H1 (cell line): ENCODE data around the gene ASCC1. TPM values are rescaled to one million over a fixed set of nuclear protein-coding genes. Genes with fewer than 3 reads are reported as not detected.

Source experiments
- CTCF ChIA-PET: fragments of 300-600 bp; sonication (Branson Sonifier 250); formaldehyde crosslinking; loops from one replicate; lab custom pipeline; 2021; ENCODE audit not compliant: partially characterized antibody; lab: Charles Lee
- POLR2A ChIA-PET: fragments of 300-600 bp; sonication (Branson Sonifier 250); formaldehyde crosslinking; loops from one replicate; lab custom pipeline; 2021; ENCODE audit warnings: inconsistent platforms; ENCODE audit not compliant: partially characterized antibody; lab: Charles Lee
- DNase-seq, 2 experiments: peaks; one replicate each; pipeline versions ENCODE4 v3.0.0 to v3.0.0-alpha.2; 2010 to 2022; ENCODE audit warnings: low spot score in 2 of 2, low read depth in 1 of 2, mixed read lengths in 1 of 2
- FAIRE-seq: peaks from 2 replicates; lab custom pipeline; 2011; peaks lifted over from hg19 to GRCh38; lab: Jason Lieb, UNC
- H2AFZ ChIP-seq: 2 replicates; pipeline ENCODE4 v1.8.1; 2012; ENCODE audit warnings: low read length, inconsistent platforms
- H2AK5ac ChIP-seq: 2 replicates; pipeline ENCODE4 v1.6.1; 2013; ENCODE audit warnings: low read depth, low read length
- H2BK120ac ChIP-seq: replicated peaks from 2 replicates; pipeline ENCODE3; 2013; ENCODE audit warnings: low read depth, low read length, inconsistent platforms
- H2BK12ac ChIP-seq: 2 replicates; pipeline ENCODE4 v1.6.1; 2013; ENCODE audit warnings: low read depth, low read length
- H2BK15ac ChIP-seq: 2 replicates; pipeline ENCODE4 v1.6.1; 2013; ENCODE audit warnings: low read length
- H2BK20ac ChIP-seq: 2 replicates; pipeline ENCODE4 v1.6.1; 2013; ENCODE audit warnings: low read length
- H2BK5ac ChIP-seq: 2 replicates; pipeline ENCODE4 v1.6.1; 2013; ENCODE audit warnings: low read depth, low read length
- H3K14ac ChIP-seq: 2 replicates; pipeline ENCODE4 v1.6.1; 2013; ENCODE audit warnings: inconsistent platforms; ENCODE audit not compliant: insufficient read length
- H3K18ac ChIP-seq: 2 replicates; pipeline ENCODE4 v1.6.1; 2013; ENCODE audit warnings: low read length; ENCODE audit errors: extremely low read depth
- H3K23ac ChIP-seq: 2 replicates; pipeline ENCODE4 v1.6.1; 2013; ENCODE audit warnings: inconsistent platforms; ENCODE audit not compliant: insufficient read length
- H3K23me2 ChIP-seq: 2 replicates; pipeline ENCODE4 v1.6.1; 2013; ENCODE audit warnings: low read depth, low read length
- H3K27ac ChIP-seq: 2 replicates; pipeline ENCODE4 v1.6.1; 2011; ENCODE audit warnings: low read depth, low read length, inconsistent platforms
- H3K27me3 ChIP-seq, 4 experiments: replicated peaks in 1 of 4; 1 replicate in 1 of 4; 2 replicates in 3 of 4; pipeline versions ENCODE4 v1.6.1 to v1.8.1; 2011 to 2013; ENCODE audit warnings: low read length in 3 of 4, mild to moderate bottlenecking in 3 of 4, inconsistent platforms in 2 of 4, mixed read lengths in 2 of 4, moderate library complexity in 1 of 4; ENCODE audit not compliant: control insufficient read depth in 3 of 4, insufficient read depth in 3 of 4; ENCODE audit errors: extremely low read depth in 1 of 4
- H3K36me3 ChIP-seq, 4 experiments: 2 replicates each; pipeline versions ENCODE4 v1.6.1 to v1.8.1; 2011 to 2013; ENCODE audit warnings: mild to moderate bottlenecking in 4 of 4, low read length in 3 of 4, moderate library complexity in 2 of 4, control low read depth in 1 of 4, inconsistent platforms in 1 of 4; ENCODE audit not compliant: insufficient read depth in 4 of 4, control insufficient read depth in 2 of 4
- H3K4ac ChIP-seq: replicated peaks from 2 replicates; pipeline ENCODE3; 2013; ENCODE audit warnings: low read length, low read depth, mixed read lengths, inconsistent platforms; ENCODE audit not compliant: insufficient read length
- H3K4me1 ChIP-seq, 4 experiments: replicated peaks in 1 of 4; 1 replicate in 1 of 4; 2 replicates in 3 of 4; pipeline versions ENCODE4 v1.6.1 to v1.8.1; 2011 to 2013; ENCODE audit warnings: low read length in 3 of 4, inconsistent platforms in 2 of 4, mixed read lengths in 1 of 4; ENCODE audit not compliant: insufficient read depth in 4 of 4, control insufficient read depth in 3 of 4
- H3K4me2 ChIP-seq, 2 experiments: 2 replicates each; pipeline versions ENCODE4 v1.6.1 to v1.8.1; 2011 to 2013; ENCODE audit warnings: low read depth in 2 of 2, low read length in 2 of 2, control low read depth in 1 of 2, inconsistent platforms in 1 of 2, mild to moderate bottlenecking in 1 of 2; ENCODE audit not compliant: insufficient read depth in 1 of 2
- H3K4me3 ChIP-seq, 4 experiments: fragments of 200-600, 300-600 bp in 1 of 4; sonication (generic), shearing (Covaris generic), sonication (Bioruptor Twin) in 1 of 4; 2 replicates each; pipeline versions ENCODE4 v1.5.1 to v1.8.1; 2011 to 2016; ENCODE audit warnings: low read length in 4 of 4, low read depth in 3 of 4, control low read depth in 2 of 4, inconsistent platforms in 2 of 4, mild to moderate bottlenecking in 2 of 4, mixed read lengths in 1 of 4, moderate library complexity in 1 of 4; ENCODE audit not compliant: insufficient read depth in 2 of 4; ENCODE audit errors: extremely low read depth in 1 of 4
- H3K56ac ChIP-seq: replicated peaks from 2 replicates; pipeline ENCODE3; 2013; ENCODE audit warnings: low read depth, mild to moderate bottlenecking, mixed read lengths, low read length, inconsistent platforms; ENCODE audit not compliant: insufficient read length
- H3K79me1 ChIP-seq: 2 replicates; pipeline ENCODE4 v1.6.1; 2013; ENCODE audit warnings: low read depth, low read length, control low read depth
- H3K79me2 ChIP-seq, 2 experiments: 2 replicates each; pipeline versions ENCODE4 v1.6.1 to v1.8.1; 2012 to 2013; ENCODE audit warnings: low read length in 2 of 2, mild to moderate bottlenecking in 2 of 2, inconsistent platforms in 1 of 2; ENCODE audit not compliant: insufficient read depth in 2 of 2, control insufficient read depth in 1 of 2
- H3K9ac ChIP-seq, 4 experiments: replicated peaks in 1 of 4; 1 replicate in 1 of 4; 2 replicates in 3 of 4; pipeline versions ENCODE4 v1.6.1 to v1.8.1; 2011 to 2013; ENCODE audit warnings: low read depth in 3 of 4, low read length in 3 of 4, control low read depth in 2 of 4, mild to moderate bottlenecking in 2 of 4, moderate library complexity in 2 of 4, inconsistent platforms in 1 of 4; ENCODE audit errors: extremely low read depth in 1 of 4
- H3K9me3 ChIP-seq, 2 experiments: 2 replicates each; pipeline versions ENCODE4 v1.6.1 to v1.8.1; 2012 to 2013; ENCODE audit warnings: mild to moderate bottlenecking in 2 of 2, moderate library complexity in 2 of 2, control low read depth in 1 of 2, inconsistent platforms in 1 of 2, low read depth in 1 of 2, low read length in 1 of 2, mixed read lengths in 1 of 2; ENCODE audit not compliant: insufficient read depth in 2 of 2
- H4K20me1 ChIP-seq, 2 experiments: replicated peaks in 1 of 2; 2 replicates each; pipeline versions ENCODE3 to v1.8.1; 2011 to 2013; ENCODE audit warnings: inconsistent platforms in 2 of 2, low read length in 2 of 2, mild to moderate bottlenecking in 1 of 2; ENCODE audit not compliant: insufficient read depth in 2 of 2, control insufficient read depth in 1 of 2
- H4K5ac ChIP-seq: 2 replicates; pipeline ENCODE4 v1.6.1; 2013; ENCODE audit warnings: low read length, low read depth, mixed read lengths, inconsistent platforms; ENCODE audit not compliant: insufficient read length
- H4K8ac ChIP-seq: 2 replicates; pipeline ENCODE4 v1.8.0; 2013; ENCODE audit warnings: mild to moderate bottlenecking, moderate library complexity, low read length, inconsistent platforms; ENCODE audit not compliant: insufficient read depth; ENCODE audit errors: extremely low read depth
- H4K91ac ChIP-seq: replicated peaks from 2 replicates; pipeline ENCODE3; 2013; ENCODE audit warnings: low read length, mixed read lengths, inconsistent platforms; ENCODE audit not compliant: insufficient read length
- BACH1 ChIP-seq: IDR thresholded peaks from 2 replicates; pipeline ENCODE4 v1.6.1; 2012; ENCODE audit warnings: low read length, improper control_type of control experiment
- CBX5 ChIP-seq: fragments of 300-800, 300-1000 bp; sonication (generic); IDR thresholded peaks from 2 replicates; pipeline ENCODE4 v1.7.1; 2016; ENCODE audit warnings: antibody characterized with exemption, low read length, low read depth
- CHD1 ChIP-seq: IDR thresholded peaks from 2 replicates; pipeline ENCODE4 v1.6.1; 2012; ENCODE audit warnings: low read depth, low read length, improper control_type of control experiment
- CHD2 ChIP-seq: IDR thresholded peaks from 2 replicates; pipeline ENCODE4 v1.6.1; 2012; ENCODE audit warnings: low read length, improper control_type of control experiment
- EZH2 ChIP-seq: fragments of 200-600 bp; sonication (generic); IDR thresholded peaks from 2 replicates; pipeline ENCODE4 v1.7.1; 2012; ENCODE audit warnings: low read depth, mild to moderate bottlenecking, moderate library complexity, low read length, inconsistent platforms; ENCODE audit not compliant: severe bottlenecking
- NRF1 ChIP-seq: IDR thresholded peaks from 2 replicates; pipeline ENCODE4 v1.6.1; 2011; ENCODE audit warnings: mild to moderate bottlenecking, low read depth, low read length, improper control_type of control experiment
- RNF2 ChIP-seq: fragments of 200-900, 300-1000 bp; sonication (generic); IDR thresholded peaks from 2 replicates; pipeline ENCODE4 v1.7.1; 2016; ENCODE audit warnings: borderline replicate concordance, low read depth, mild to moderate bottlenecking, antibody characterized with exemption, low read length; ENCODE audit not compliant: poor library complexity, severe bottlenecking; ENCODE audit errors: missing control alignments
- SIN3A ChIP-seq, 2 experiments: IDR thresholded peaks in 1 of 2; conservative IDR thresholded peaks in 1 of 2; 2 replicates each; pipeline ENCODE4 v1.6.1; 2011 to 2012; ENCODE audit warnings: low read length in 2 of 2, improper control_type of control experiment in 1 of 2, low read depth in 1 of 2, mild to moderate bottlenecking in 1 of 2
- SP1 ChIP-seq: IDR thresholded peaks from 2 replicates; pipeline ENCODE4 v1.6.1; 2011; ENCODE audit warnings: low read depth, low read length
- TAF7 ChIP-seq: optimal IDR thresholded peaks from 2 replicates; pipeline ENCODE3; 2011; ENCODE audit warnings: low read depth, mild to moderate bottlenecking, inconsistent platforms, low read length, moderate library complexity, borderline replicate concordance
- TEAD4 ChIP-seq: IDR thresholded peaks from 2 replicates; pipeline ENCODE4 v1.6.1; 2012; ENCODE audit warnings: low read depth, low read length, inconsistent platforms, mixed read lengths
- ZNF274 ChIP-seq: IDR thresholded peaks from 2 replicates; pipeline ENCODE4 v1.7.0; 2012; ENCODE audit warnings: low read length, borderline replicate concordance; ENCODE audit errors: extremely low read depth
- WGBS, 2 experiments: shearing (Covaris generic) in 1 of 2; methylation state at CpG; one replicate each; pipeline versions ENCODE4 v1.1.6 to v1.1.7; 2013 to 2015; ENCODE audit warnings: low lambda C conversion rate in 2 of 2, mixed read lengths in 2 of 2, inconsistent platforms in 1 of 2, low coverage in 1 of 2, missing lambda C conversion rate in 1 of 2; ENCODE audit not compliant: insufficient replicate concordance in 2 of 2, insufficient coverage in 1 of 2, insufficient read length in 1 of 2; ENCODE audit errors: extremely low coverage in 1 of 2, missing lambda C conversion rate in 1 of 2; 5-methylcytosine and 5-hydroxymethylcytosine counted together
- polyA plus RNA-seq, 7 experiments: library from polyadenylated mRNA; depleted of rRNA in 3 of 7; stranded (reverse) in 5 of 7; unstranded in 2 of 7; fragments of >200 nt in 5 of 7; fragments of 200-250 nt in 2 of 7; gene quantifications; 1 replicate in 5 of 7; 2 replicates in 1 of 7; 4 replicates in 1 of 7; pipeline versions ENCODE4 v1.2.1 to v1.2.3, GENCODE V29; 2011 to 2013; ENCODE audit warnings: missing spikeins in 2 of 7, mixed read lengths in 2 of 7
- total RNA-seq: library from RNA; stranded (reverse); fragmentation: NEBNext Ultra II Directional; extraction: Animal tissue kit (Norgen Biotek cat#: 25700); gene quantifications from 2 replicates; pipeline ENCODE4 v1.2.1, GENCODE V29; 2021

Gene ASCC1
- total and polyA plus RNA-seq, 2 of the 8 experiments (the other 6 are each of a cell fraction or from before 2014, with no cell fraction given) = 25.6 to 35.8 TPM

- Histone ChIP-seq H2BK15ac (no peak overlapping the region), H2BK120ac (no peak overlapping the region), H3K27ac (no peak overlapping the region), H2BK12ac (no peak overlapping the region), H3K4ac (no peak overlapping the region), H2AFZ (no peak overlapping the region), H3K23ac (no peak overlapping the region), H3K79me1 (no peaks in the 10 kb centered on the region), H4K5ac (no peak overlapping the region), H4K8ac (no peak overlapping the region), H3K36me3 (no peaks in the 10 kb centered on the region; a peak in 2 of 8 replicates), H3K4me2 (no peak overlapping the region), H3K4me3 (no peak overlapping the region), H3K14ac (no peak overlapping the region), H2BK20ac (no peak overlapping the region), H2BK5ac (no peak overlapping the region), H3K23me2 (no peaks in the 10 kb centered on the region), H4K20me1 (no peaks in the 10 kb centered on the region), H3K18ac (no peak overlapping the region), H3K4me1 (no peaks in the 10 kb centered on the region), H2AK5ac (no peak overlapping the region), H3K79me2 (no peaks in the 10 kb centered on the region), H3K9ac (no peak overlapping the region), H4K91ac (no peak overlapping the region), H3K9me3 (no peaks in the 10 kb centered on the region), H3K27me3 (no peaks in the 10 kb centered on the region), H3K56ac (no peak overlapping the region)
- TF ChIP-seq SP1 = no peak
- no peak for TF ChIP-seq TEAD4
- TF ChIP-seq ZNF274 = no peak
- TF ChIP-seq CHD2 = no peak
- no peak for TF ChIP-seq RNF2
- TF ChIP-seq EZH2 = no peak
- no peak for TF ChIP-seq SIN3A (conservative IDR thresholded peaks at IDR 0.05 in 1 of 2, IDR thresholded peaks at IDR 0.05 in 1 of 2; ENCODE audit: low read depth in 1 of 2, low read length in 2 of 2)
- TF ChIP-seq TAF7 = no peak
- no peak for TF ChIP-seq BACH1
- TF ChIP-seq CHD1 = no peak
- no peak for TF ChIP-seq NRF1
- TF ChIP-seq CBX5 = no peak
- ChIA-PET POLR2A (no interaction called here), CTCF (interaction anchor here (0.8 kb wide), 1 partner anchor 11 kb away, joined by 3 read pairs; no protein-coding TSS in a partner anchor)
- DNase-seq = no peak
- WGBS, 2 experiments = 92% methylated on average over 9 of the region's 9 CpGs; no CpG with 5 or more reads in 1 of the 2 experiments
- FAIRE-seq = no peak
Observed at GRCh38 chr10:72105098-72105475, 111.0 kb downstream of the ASCC1 start.
